K562 (cell line): Measurements from ENCODE around the gene TMCO1. TPM values are rescaled to one million over a fixed set of nuclear protein-coding genes. Genes with fewer than 3 reads are reported as not detected.

Experiments
- ATAC-seq: fragments of 200-7000 bp; cut with Tn5 transposase; 3 replicates; pipeline ENCODE4 v1.9.1; 2020; ENCODE audit warnings: moderate library complexity
- BruUV-seq: library from RNA; stranded (reverse); fragments of 400-500 nt; replicated peaks from 2 replicates; lab custom pipeline; 2021; lab: Mats Ljungman, UMichigan
- CTCF ChIA-PET: fragments of 300-600 bp; formaldehyde crosslinking; extraction: SDS; loops from one replicate; lab custom pipeline; 2021; ENCODE audit warnings: low intra/inter-chr PET ratio; lab: Yijun Ruan, JAX
- POLR2A ChIA-PET: fragments of 300-600, 350-650 bp; sonication (Branson Sonifier 250); formaldehyde crosslinking; extraction: SDS; loops from one replicate; lab custom pipeline; 2021; ENCODE audit warnings: antibody characterized with exemption, inconsistent platforms; lab: Yijun Ruan, JAX
- DNase-seq, 4 experiments: peaks; one replicate each; pipeline versions ENCODE4 v3.0.0 to v3.0.0-alpha.2; 2011 to 2018; ENCODE audit warnings: low spot score in 3 of 4, mixed read lengths in 3 of 4; ENCODE audit errors: extremely low read depth in 1 of 4
- FAIRE-seq: peaks from 2 replicates; lab custom pipeline; 2011; peaks lifted over from hg19 to GRCh38; lab: Jason Lieb, UNC
- H2AFZ ChIP-seq: 2 replicates; pipeline ENCODE4 v1.6.0; 2011; ENCODE audit warnings: low read depth, low read length, control low read depth, inconsistent platforms
- H3K27ac ChIP-seq: fragments of 200-600 bp; 3 replicates; pipeline ENCODE4 v1.8.0; 2011; ENCODE audit warnings: low read depth, mild to moderate bottlenecking, control low read depth, inconsistent platforms, low read length, moderate library complexity, mixed read lengths; ENCODE audit errors: extremely low read depth
- H3K27me3 ChIP-seq, 2 experiments: fragments of 300-600 bp in 1 of 2; 2 replicates in 1 of 2; 3 replicates in 1 of 2; pipeline versions ENCODE4 v1.6.0 to v1.8.0; 2011; ENCODE audit warnings: inconsistent platforms in 2 of 2, low read length in 2 of 2, mild to moderate bottlenecking in 1 of 2, mixed read lengths in 1 of 2, moderate library complexity in 1 of 2; ENCODE audit not compliant: control insufficient read depth in 2 of 2, insufficient read depth in 2 of 2
- H3K36me3 ChIP-seq: fragments of 300-600 bp; 3 replicates; pipeline ENCODE4 v1.8.0; 2011; ENCODE audit warnings: mild to moderate bottlenecking, low read length, inconsistent platforms; ENCODE audit not compliant: control insufficient read depth, insufficient read depth
- H3K4me1 ChIP-seq, 2 experiments: fragments of 200-600 bp in 1 of 2; replicated peaks in 1 of 2; 2 replicates in 1 of 2; 3 replicates in 1 of 2; pipeline versions ENCODE4 v1.5.1 to v1.8.0; 2011; ENCODE audit warnings: inconsistent platforms in 2 of 2, low read length in 2 of 2, mild to moderate bottlenecking in 1 of 2, mixed read lengths in 1 of 2, moderate library complexity in 1 of 2; ENCODE audit not compliant: control insufficient read depth in 2 of 2, insufficient read depth in 2 of 2
- H3K4me2 ChIP-seq: 2 replicates; pipeline ENCODE4 v1.6.1; 2011; ENCODE audit warnings: low read length, control low read depth, inconsistent platforms, mixed read lengths; ENCODE audit not compliant: insufficient read depth
- H3K4me3 ChIP-seq: fragments of 200-600 bp; sonication (generic), shearing (Covaris generic); 2 replicates; pipeline ENCODE4 v1.5.1; 2016; ENCODE audit warnings: control low read depth, inconsistent platforms
- H3K79me2 ChIP-seq: fragments of 200-600 bp; 3 replicates; pipeline ENCODE4 v1.8.0; 2011; ENCODE audit warnings: low read length, inconsistent platforms; ENCODE audit not compliant: control insufficient read depth, insufficient read depth
- H3K9ac ChIP-seq, 2 experiments: 2 replicates each; pipeline versions ENCODE4 v1.6.0 to v1.6.1; 2011; ENCODE audit warnings: low read depth in 2 of 2, low read length in 2 of 2, control low read depth in 1 of 2, inconsistent platforms in 1 of 2, mild to moderate bottlenecking in 1 of 2, mixed read lengths in 1 of 2; ENCODE audit not compliant: insufficient read depth in 1 of 2
- H3K9me1 ChIP-seq: one replicate; pipeline ENCODE4 v1.6.0; 2011; ENCODE audit warnings: inconsistent platforms, mild to moderate bottlenecking, low read length, moderate library complexity; ENCODE audit not compliant: control insufficient read depth, insufficient read depth
- H3K9me3 ChIP-seq: replicated peaks from 2 replicates; pipeline ENCODE4 v1.5.1; 2011; ENCODE audit warnings: low read depth, low read length, inconsistent platforms; ENCODE audit not compliant: control insufficient read depth, insufficient read depth
- H4K20me1 ChIP-seq: replicated peaks from 2 replicates; pipeline ENCODE4 v1.6.1; 2011; ENCODE audit warnings: low read length, inconsistent platforms, mixed read lengths; ENCODE audit not compliant: control insufficient read depth, insufficient read depth
- BHLHE40 ChIP-seq: IDR thresholded peaks from 2 replicates; pipeline ENCODE4 v1.6.1; 2011; ENCODE audit warnings: low read length, improper control_type of control experiment
- CC2D1A ChIP-seq: fragments of 450-650 bp; IDR thresholded peaks from 2 replicates; pipeline ENCODE4 v1.6.1; 2017; ENCODE audit warnings: mild to moderate bottlenecking
- CTBP1 ChIP-seq: fragments of 450-650 bp; IDR thresholded peaks from 2 replicates; pipeline ENCODE4 v1.6.1; 2016; ENCODE audit warnings: borderline replicate concordance
- DIDO1 ChIP-seq: fragments of 450-650 bp; IDR thresholded peaks from 2 replicates; pipeline ENCODE4 v1.6.1; 2016; ENCODE audit warnings: low read depth, missing biosample characterization, missing genetic modification characterization
- HDGF ChIP-seq: fragments of 450-650 bp; IDR thresholded peaks from 2 replicates; pipeline ENCODE4 v1.6.1; 2016
- MAFG ChIP-seq: fragments of 450-650 bp; conservative IDR thresholded peaks from 2 replicates; pipeline ENCODE4 v1.6.1; 2016; ENCODE audit warnings: missing genetic modification characterization, missing compliant biosample characterization
- MTA1 ChIP-seq: fragments of 450-650 bp; IDR thresholded peaks from 2 replicates; pipeline ENCODE4 v1.6.1; 2017; ENCODE audit warnings: borderline replicate concordance
- NBN ChIP-seq: fragments of 450-650 bp; IDR thresholded peaks from 2 replicates; pipeline ENCODE4 v1.6.1; 2016; ENCODE audit warnings: low read depth, mild to moderate bottlenecking
- POLR2H ChIP-seq: IDR thresholded peaks from 2 replicates; pipeline ENCODE4 v1.6.1; 2016; ENCODE audit warnings: missing genetic modification characterization, low read depth, mild to moderate bottlenecking, control low read depth, missing compliant biosample characterization, moderate library complexity
- POU5F1 ChIP-seq: fragments of 150-350 bp; IDR thresholded peaks from 2 replicates; pipeline ENCODE4 v1.6.1; 2014; ENCODE audit warnings: borderline replicate concordance, low read length, low read depth, mild to moderate bottlenecking; ENCODE audit not compliant: partially characterized antibody
- PYGO2 ChIP-seq: fragments of 450-650 bp; IDR thresholded peaks from 2 replicates; pipeline ENCODE4 v1.6.1; 2016; ENCODE audit warnings: mild to moderate bottlenecking, missing genetic modification characterization, moderate library complexity, missing compliant biosample characterization
- RBM39 ChIP-seq: fragments of 200-400 bp; formaldehyde crosslinking; optimal IDR thresholded peaks from 2 replicates; pipeline ENCODE3; 2018; ENCODE audit warnings: low read depth, low read length
- RHOXF2B ChIP-seq: fragments of 250-450 bp; sonication (Bioruptor Pico); conservative IDR thresholded peaks from 2 replicates; pipeline ENCODE4 v1.5.1; 2021
- SMARCA4 ChIP-seq: fragments of 450-650 bp; IDR thresholded peaks from 2 replicates; pipeline ENCODE4 v1.6.1; 2016
- SMARCA5 ChIP-seq: fragments of 450-650 bp; IDR thresholded peaks from 2 replicates; pipeline ENCODE4 v1.6.1; 2016
- SMARCE1 ChIP-seq: fragments of 450-650 bp; IDR thresholded peaks from 2 replicates; pipeline ENCODE4 v1.7.1; 2016; ENCODE audit warnings: mild to moderate bottlenecking
- SOX6 ChIP-seq: fragments of 450-650 bp; IDR thresholded peaks from 2 replicates; pipeline ENCODE4 v1.6.1; 2014; ENCODE audit warnings: mild to moderate bottlenecking
- TAF9B ChIP-seq: fragments of 450-650 bp; IDR thresholded peaks from 2 replicates; pipeline ENCODE4 v1.6.1; 2018; ENCODE audit warnings: mild to moderate bottlenecking; ENCODE audit not compliant: partially characterized antibody
- ZNF644 ChIP-seq: fragments of 200-800 bp; sonication (Bioruptor generic); IDR thresholded peaks from 2 replicates; pipeline ENCODE4 v1.6.1; 2016; ENCODE audit warnings: low read depth, missing genetic modification characterization, missing compliant biosample characterization
- ZNF79 ChIP-seq: fragments of 250-450 bp; sonication (Bioruptor Pico); IDR thresholded peaks from 2 replicates; pipeline ENCODE4 v1.4.0; 2020; ENCODE audit warnings: low read depth, mild to moderate bottlenecking, moderate library complexity
- WGBS: fragments of 100-300 bp; shearing (Covaris generic); methylation state at CpG from one replicate; pipeline ENCODE4 v1.1.6; 2016; ENCODE audit warnings: low coverage, mixed read lengths; ENCODE audit not compliant: insufficient coverage; ENCODE audit errors: missing lambda C conversion rate; 5-methylcytosine and 5-hydroxymethylcytosine counted together
- in situ Hi-C: fragments of 300-500 bp; cut with MboI; formaldehyde crosslinking; loops from 4 replicates; pipeline ENCODE4 v1.15.0; 2018; ENCODE audit warnings: inconsistent platforms, mixed read lengths
- intact Hi-C: fragments of 100-400 bp; cut with micrococcal nuclease; formaldehyde crosslinking; loops from 2 replicates; pipeline ENCODE4 v1.14.2; 2022
- polyA plus RNA-seq, 8 experiments: library from polyadenylated mRNA; depleted of rRNA in 4 of 8; stranded (reverse) in 5 of 8; unstranded in 3 of 8; fragments of >200 nt; fragmentation: Nextera tagmentation in 2 of 8; fragmentation: Illumina TruSeq in 1 of 8; extraction: Ambion mirVana in 2 of 8; extraction: Trizol in 1 of 8; gene quantifications; 2 replicates each; pipeline versions ENCODE4 v1.2.1 to v1.2.3, GENCODE V29; 2011 to 2014; ENCODE audit warnings: inconsistent platforms in 1 of 8, missing spikeins in 1 of 8
- total RNA-seq, 7 experiments: library from RNA; depleted of rRNA in 6 of 7; stranded (reverse); fragments of >200 nt in 6 of 7; fragmentation: Illumina TruSeq in 2 of 7; extraction: Trizol in 2 of 7; gene quantifications; 2 replicates each; pipeline versions ENCODE4 v1.2.1 to v1.2.3, GENCODE V29; 2011 to 2021; ENCODE audit warnings: low replicate concordance in 1 of 7
- TF ChIP-seq, protein P1 (sequence below), 2 experiments: fragments of 450-650 bp; conservative IDR thresholded peaks; 2 replicates each; pipeline ENCODE4 v1.6.1; 2017; ENCODE audit warnings: mild to moderate bottlenecking in 2 of 2, moderate library complexity in 2 of 2

TMCO1 gene
- total and polyA plus RNA-seq, 9 of the 15 experiments (the other 6 are each of a cell fraction or from before 2014, with no cell fraction given) = 69.3 to 561 (median 175) TPM

DNA sequence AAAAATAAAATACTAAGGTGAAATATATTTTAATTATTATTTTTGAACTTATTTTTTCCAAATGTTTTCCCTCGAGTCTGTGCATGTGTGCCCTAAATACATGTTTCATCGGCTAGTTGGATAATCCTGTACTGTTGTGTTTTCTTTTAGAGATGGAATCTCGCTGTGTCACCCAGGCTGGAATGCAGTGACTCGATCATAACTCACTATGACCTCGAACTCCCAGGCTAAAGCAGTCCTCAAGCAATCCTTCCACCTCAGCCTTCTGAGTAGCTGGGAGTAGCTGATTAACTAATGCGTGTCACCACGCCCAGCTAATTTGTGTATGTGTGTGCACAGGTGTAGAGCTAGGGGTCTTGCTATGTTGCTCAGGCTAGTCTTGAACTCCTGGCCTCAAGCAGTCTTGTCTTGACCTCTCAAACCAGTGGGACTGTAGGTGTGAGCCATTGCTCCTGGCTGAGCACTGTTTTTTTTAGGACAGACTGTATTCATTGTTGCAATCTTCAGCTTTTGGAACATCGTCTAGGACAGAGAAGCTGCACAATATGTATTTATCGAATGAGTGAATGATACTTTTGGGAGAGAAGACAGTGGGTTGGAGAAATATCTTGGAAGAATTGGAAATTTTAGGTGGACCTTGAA, 4.8 kb upstream of the TMCO1 start (continued):
- TF ChIP-seq POLR2H (no peak), MAFG (peak; percentile 81), CTBP1 (peak; percentile 33), POU5F1 (no peak)

DNA sequence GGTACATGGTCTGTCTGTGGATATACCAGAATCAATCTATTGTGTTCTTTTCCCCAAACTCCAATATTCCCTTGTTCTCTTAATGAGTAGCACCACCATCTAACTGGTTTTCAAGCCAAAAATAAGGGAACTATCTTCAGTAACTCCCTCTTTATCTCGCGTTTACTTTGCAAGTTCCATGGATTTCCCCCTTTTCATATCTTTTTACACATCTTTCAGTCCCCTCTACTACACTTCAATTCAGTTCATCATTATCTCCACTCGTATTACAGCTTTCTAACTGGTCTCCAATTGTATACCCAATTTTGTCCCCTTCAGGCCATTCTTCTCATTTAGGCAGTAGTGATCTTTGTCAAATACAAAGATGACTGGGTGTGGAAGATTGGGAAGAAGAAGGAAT, 4.1 kb upstream of the TMCO1 start:
- H3K36me3 ChIP-seq = peaks cover 5% of the 10 kb centered on the region; the same call in 2 of the 3 replicates
- H3K27me3 ChIP-seq = no peaks in the 10 kb centered on the region
- no peak for DNase-seq
- no peaks in the 10 kb centered on the region for H3K9me3 ChIP-seq
- peaks cover 19 to 22% of the 10 kb centered on the region in 2 experiments for H3K4me1 ChIP-seq
- intact Hi-C loops = no loop called here
- BruUV-seq = no TSS peak
- CTCF ChIA-PET = no interaction called here
- 0 out of 2 replicates have a peak, but pooled peaks have one; percentile 14 for TF ChIP-seq CC2D1A
- TF ChIP-seq HDGF = peak; percentile 88
- TF ChIP-seq MTA1 = 0 out of 2 replicates have a peak, but pooled peaks have one; percentile 17
- TF ChIP-seq ZNF644 (tag) = 0 out of 2 replicates have a peak, but pooled peaks have one; percentile 11
- TF ChIP-seq, protein P1, sequence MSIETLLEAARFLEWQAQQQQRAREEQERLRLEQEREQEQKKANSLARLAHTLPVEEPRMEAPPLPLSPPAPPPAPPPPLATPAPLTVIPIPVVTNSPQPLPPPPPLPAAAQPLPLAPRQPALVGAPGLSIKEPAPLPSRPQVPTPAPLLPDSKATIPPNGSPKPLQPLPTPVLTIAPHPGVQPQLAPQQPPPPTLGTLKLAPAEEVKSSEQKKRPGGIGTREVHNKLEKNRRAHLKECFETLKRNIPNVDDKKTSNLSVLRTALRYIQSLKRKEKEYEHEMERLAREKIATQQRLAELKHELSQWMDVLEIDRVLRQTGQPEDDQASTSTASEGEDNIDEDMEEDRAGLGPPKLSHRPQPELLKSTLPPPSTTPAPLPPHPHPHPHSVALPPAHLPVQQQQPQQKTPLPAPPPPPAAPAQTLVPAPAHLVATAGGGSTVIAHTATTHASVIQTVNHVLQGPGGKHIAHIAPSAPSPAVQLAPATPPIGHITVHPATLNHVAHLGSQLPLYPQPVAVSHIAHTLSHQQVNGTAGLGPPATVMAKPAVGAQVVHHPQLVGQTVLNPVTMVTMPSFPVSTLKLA (conservative IDR thresholded peaks at IDR 0.05) = 0 out of 4 replicates have a peak, but pooled peaks of 1 of the 2 experiments have one; percentile 13
- TF ChIP-seq RBM39 = no peak
- peak; percentile 6 for TF ChIP-seq TAF9B
- TF ChIP-seq SMARCA4 = peak; percentile 14
- TF ChIP-seq DIDO1 (tag) = no peak
- TF ChIP-seq CTBP1 = no peak
- 0 out of 2 replicates have a peak, but pooled peaks have one; percentile 12 for TF ChIP-seq SMARCE1
- TF ChIP-seq ZNF79 (CRISPR knock-in tag) = no peak
- peak; percentile 24; the same call in 1 of the 2 replicates for TF ChIP-seq SOX6
- no peak for TF ChIP-seq BHLHE40
- peak; percentile 62; the same call in 1 of the 2 replicates for TF ChIP-seq SMARCA5
- TF ChIP-seq PYGO2 (tag) = no peak
- peak; percentile 28; the same call in 1 of the 2 replicates for TF ChIP-seq NBN
- TF ChIP-seq RHOXF2B = 0 out of 2 replicates have a peak, but pooled peaks have one; percentile 29
- H3K9me1 ChIP-seq = no peaks in the 10 kb centered on the region
- H4K20me1 ChIP-seq = no peaks in the 10 kb centered on the region
- H3K9ac ChIP-seq = peak overlapping the region in 1 of 2 experiments; percentile 16; a peak in 2 of 4 replicates
- H3K4me2 ChIP-seq = peak overlapping the region; percentile 16; the same call in 1 of the 2 replicates
- in situ Hi-C loops = no loop called here
- peak overlapping the region; percentile 46; the same call in 1 of the 2 replicates for H2AFZ ChIP-seq
- 2% methylated on average over 3 of the region's 3 CpGs for WGBS
- no peak for FAIRE-seq
- no peak overlapping the region for H3K4me3 ChIP-seq
- POLR2A ChIA-PET = no interaction called here
- H3K27ac ChIP-seq = peak overlapping the region; percentile 37; the same call in 1 of the 3 replicates
- ATAC-seq = no peak
- H3K79me2 ChIP-seq = peaks cover 30% of the 10 kb centered on the region
